Activated CD4-positive, alpha-beta T cell treated with anti-CD3 and anti-CD28 coated beads for 24 hours (primary cell): ENCODE results near the gene NT5DC4.

ENCODE experiments used
- DNase-seq, 2 donors: peaks; one replicate each; pipeline ENCODE4 v3.0.0-alpha.2; 2020; ENCODE audit warnings: low read depth in 2 of 2

NT5DC4 gene

DNA sequence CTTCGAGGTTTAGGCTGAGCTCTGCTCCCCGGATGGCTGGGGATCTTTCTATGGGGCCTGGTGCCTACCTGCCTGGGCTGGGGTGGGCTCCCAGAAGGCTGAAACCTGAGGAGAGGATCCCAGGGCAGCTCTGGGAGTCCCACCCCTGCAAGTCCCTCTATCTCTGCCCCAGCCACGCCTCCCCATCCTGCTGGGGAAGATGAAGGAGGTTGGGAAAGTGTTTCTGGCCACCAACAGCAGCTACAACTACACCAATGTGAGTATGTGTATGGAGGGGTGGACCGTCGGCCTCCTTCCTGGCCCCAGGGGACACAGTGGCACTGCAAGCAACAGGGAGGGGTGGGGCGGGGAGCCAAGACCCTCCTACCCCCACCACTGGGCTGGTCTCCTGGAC is 2.7 kb downstream of the NT5DC4 start:
- DNase-seq: no peak

- DNase-seq: no peak
Measured at GRCh38 chr2:112723995-112724394, 3.2 kb downstream of the NT5DC4 start.

GRCh38 chr2:112724591-112725525 is 4.0 kb downstream of the NT5DC4 start:
- DNase-seq: no peak

GRCh38 chr2:112725545-112726457 is 5.0 kb downstream of the NT5DC4 start:
- no peak for DNase-seq

- peak; percentile 78 to 88 for DNase-seq
Measured at GRCh38 chr2:112726487-112727190, 5.8 kb downstream of the NT5DC4 start.

DNA sequence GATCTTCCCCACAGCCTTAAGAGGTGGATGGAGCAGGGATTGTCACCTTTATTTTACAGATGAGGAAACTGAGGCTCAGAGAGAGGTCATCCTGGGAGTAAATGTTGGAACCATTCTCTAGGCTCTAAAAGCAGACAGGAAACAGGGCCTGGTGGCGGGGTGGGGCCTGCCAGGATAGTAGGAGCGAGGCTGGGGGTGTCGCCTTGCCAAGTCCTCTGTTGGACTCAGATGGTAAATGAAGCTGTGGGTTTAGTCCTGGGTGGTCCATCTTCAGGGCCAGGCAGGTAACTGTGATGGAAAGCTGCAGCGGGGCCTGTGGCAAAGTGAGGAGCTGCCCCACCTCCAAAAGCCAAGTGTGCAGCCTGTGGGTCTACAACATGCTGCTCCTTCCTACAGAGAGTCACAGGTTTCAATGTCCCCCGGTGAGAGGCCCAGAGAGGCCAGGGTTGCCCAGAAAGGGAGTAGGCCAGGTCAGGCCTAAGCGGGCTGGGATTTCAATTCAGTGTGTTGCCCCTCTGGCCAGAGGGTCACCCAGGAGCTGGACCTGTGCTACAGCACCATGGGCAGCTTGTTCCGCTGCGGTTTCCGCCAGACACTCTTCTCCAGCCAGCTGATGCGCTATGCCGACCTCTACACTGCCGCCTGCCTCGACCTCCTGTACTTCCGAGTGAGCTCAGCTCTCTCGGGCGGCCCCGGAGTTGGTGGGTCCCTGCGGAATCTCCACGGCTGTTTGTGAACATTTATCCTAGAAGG is 6.6 kb downstream of the NT5DC4 start:
- no peak for DNase-seq

DNA sequence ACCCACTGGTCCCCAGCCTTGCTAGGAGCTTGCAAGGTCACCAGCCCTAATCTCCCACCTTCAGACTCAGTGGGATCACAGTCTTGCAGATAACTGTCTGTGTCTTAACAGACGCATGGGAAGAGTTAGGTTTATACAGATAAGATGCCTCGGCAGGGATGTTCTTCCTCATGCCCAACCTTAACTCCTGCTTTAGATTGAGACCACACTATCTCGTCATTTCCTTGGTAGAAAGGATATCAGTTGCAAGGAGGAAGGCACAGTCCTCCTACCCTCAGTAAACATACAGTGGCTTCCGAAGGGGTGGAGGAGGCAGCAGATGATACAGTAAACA is 7.2 kb downstream of the NT5DC4 start:
- no peak for DNase-seq

DNA sequence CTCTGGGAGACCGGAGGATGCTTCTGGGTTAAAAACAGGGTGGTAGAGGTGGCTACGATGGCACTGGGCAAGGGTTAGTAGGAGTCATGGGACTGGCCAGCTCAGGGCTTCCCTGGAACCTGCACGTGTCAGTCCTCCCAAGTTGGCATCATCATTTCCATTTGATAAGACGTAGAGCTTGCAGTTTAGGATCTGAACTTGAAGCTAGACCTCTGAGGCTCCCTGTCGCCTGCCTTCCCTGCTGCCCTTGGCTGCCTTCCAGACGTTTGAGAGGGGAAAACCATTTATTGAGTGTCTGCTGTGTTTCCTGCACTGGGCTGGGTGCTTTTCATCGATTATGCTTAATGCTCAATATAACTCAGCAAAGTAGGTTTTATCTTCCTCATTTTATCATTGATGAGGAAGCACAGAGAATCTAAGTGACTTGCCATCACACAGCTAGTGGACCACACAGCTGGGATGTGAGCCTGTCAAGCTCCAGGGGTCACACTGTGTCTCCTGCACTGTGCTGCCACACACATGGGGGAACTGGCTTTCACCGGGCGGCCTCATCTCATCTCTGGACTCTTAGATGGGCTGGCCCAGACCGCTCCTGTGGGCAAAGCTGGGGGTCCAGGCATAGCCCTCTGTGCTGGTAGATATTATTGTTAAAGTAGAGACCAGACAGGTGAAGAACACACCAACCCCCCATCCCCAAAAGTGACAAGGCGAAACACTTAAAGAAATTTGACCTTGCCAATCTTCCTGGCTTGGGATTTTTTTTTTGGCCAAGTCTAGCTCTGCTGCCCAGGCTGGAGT is 7.8 kb downstream of the NT5DC4 start:
- no peak for DNase-seq

DNA sequence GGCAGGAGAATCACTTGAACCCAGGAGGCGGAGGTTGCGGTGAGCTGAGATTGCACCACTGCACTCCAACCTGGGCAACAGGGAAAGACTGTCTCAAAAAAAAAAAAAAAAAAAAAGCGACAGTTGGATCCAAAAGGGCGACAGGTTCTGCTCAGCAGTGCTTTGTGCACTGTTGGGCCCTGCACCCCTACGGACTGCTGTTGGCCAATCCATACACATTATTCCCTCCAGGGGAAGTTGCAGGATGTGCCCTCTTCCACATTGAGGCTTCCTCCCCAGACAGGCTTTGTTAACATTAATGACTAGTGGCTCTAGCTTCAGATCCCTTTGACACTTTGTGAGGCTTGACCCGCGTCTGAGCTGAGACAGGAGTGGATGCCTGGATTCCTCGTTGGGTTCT is 9.4 kb downstream of the NT5DC4 start:
- no peak for DNase-seq

DNA sequence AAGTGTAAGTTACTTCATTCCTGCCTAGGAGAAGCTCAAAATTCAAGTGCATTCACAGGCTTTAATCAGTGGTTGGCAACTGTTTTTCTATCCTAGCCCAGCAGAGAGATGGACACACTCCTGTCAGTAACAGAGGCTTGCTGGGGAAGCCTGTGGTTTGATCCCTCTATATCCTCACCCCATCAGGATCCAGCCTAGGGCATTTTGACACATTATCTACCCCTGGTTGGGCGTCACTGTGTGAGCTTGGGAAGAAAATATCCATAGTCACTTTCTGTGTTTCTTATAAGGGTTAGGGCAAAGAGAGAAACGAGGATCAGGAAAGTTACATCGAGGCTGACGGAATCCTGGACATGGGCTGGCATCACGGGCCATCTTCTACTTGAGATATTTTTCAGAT is 10.0 kb downstream of the NT5DC4 start:
- no peak for DNase-seq

GRCh38 chr2:112731479-112731878 is 10.7 kb downstream of the NT5DC4 start:
- no peak for DNase-seq

GRCh38 chr2:112733456-112733855 is 12.6 kb downstream of the NT5DC4 start:
- DNase-seq: no peak

- DNase-seq: no peak
Measured at GRCh38 chr2:112733871-112734270, 13.1 kb downstream of the NT5DC4 start.

DNA sequence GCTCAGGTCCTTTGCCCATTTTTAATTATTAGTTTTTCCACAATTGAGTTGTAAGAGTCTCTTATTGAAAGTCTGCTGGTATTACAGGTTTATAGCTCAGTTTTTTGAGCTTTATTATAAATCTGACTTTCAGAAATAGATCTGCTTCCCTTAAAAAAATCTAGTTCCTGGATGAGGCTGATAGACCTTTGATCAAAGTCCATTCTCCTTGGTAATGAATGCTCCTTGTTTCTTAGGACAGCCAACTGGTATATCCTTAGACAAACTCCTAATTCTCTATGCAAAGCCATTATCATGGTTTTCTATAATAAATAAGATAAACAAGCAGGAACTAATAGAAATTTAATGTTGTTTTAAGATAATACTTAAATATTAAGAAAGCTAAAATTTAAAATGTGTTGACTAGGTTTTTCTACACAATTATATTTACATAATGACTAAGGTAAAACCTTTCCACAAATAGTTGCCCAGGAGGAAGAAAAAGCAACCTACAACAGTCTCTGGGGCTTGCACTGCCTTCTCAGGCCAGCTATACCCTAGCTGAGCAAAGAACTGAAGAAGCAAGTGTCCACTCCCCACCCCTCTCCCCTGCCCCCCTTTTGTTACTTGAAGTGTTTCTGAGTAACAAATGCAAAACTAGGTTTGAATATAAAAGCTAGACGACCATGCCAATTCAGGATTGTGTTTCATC is 16.9 kb downstream of the NT5DC4 start:
- DNase-seq: no peak

GRCh38 chr2:112740527-112740926 is 19.7 kb downstream of the NT5DC4 start:
- DNase-seq: no peak

DNA sequence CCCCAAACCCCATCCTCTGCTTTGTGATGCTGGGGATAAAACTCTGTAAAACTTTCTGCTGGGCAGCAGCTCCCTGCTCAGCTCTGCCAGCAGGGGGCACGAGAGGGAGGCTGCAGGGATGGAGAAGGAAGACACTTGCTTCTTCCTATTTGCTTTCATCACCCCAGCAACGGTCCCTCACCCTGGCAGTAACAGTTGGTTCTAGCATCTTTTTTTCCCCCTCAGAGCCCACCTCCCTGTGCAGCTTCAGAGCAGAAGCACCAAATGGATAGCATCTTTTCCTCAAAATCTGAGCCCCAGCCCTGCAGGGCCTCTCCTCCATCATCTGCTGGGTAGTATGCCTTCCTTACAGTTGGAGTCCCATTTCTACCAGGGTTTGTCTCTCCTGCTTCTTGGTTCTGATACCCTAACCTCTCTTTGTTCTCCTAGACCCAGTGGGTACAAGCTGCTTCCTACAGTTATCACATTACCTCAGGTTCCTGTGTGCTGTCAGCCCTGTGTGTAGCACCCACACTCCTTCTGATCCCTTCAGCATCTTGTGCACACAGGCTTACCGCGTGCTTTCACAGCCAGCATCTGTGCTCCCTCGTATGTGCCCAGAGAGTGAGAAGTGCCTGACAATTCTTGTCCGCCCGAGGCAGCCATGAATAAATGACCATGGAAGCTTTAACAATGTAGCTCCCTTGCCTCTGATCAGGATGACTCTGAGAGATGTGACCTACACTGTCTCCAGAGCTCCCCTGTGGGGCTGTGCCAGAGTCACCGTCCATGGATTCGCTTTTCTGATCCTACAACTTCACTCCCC is 29.1 kb downstream of the NT5DC4 start:
- peak; percentile 76 to 83 for DNase-seq

DNA sequence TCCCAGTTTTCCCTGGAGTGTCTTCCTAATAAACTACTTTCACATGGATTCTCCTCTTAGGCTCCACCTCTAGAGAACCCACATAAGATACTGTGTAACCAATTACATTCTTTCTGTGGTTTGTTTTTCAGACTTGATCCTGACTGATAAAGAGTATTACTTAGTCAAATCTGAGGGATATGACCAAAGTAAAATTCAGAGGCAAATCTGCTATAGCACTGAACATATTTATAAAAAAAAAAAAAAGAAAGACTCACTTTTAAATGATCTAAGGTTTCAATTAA is 29.7 kb downstream of the NT5DC4 start:
- DNase-seq: no peak

DNA sequence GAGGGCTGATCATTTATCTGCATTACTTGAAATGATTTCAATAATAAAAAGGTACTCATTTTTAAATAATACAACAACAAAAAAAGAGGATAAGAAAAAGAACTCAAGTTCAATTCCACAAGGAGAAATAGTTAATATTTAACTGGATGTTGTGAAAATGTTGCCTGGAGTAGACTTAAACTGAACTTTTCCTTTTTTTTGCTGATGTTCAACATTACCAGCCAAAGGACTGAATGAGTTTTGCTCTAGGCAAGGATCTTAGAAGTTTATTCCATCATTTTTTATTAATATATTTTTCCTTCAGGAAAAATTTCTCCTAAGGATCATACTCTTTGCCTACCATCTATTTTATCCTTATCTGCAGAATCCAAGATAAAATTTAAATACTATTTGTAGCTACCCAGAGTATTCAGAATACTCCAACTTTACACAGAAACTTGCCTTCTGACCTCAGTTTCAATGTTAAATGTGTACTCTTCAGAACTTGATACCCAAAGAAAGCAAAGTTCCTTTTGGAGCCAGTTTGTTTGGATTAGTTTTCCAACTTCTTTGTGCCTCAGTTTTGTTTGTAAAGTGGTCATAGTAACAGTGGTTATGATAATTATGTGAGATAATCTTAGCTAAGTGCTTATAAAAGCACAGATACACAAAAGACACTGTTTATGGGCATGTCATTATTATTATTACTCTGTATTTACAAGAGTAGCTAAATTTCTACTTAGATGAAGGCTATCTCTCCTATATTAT is 30.8 kb downstream of the NT5DC4 start:
- DNase-seq: no peak

- no peak for DNase-seq
Measured at GRCh38 chr2:112752667-112753066, 31.8 kb downstream of the NT5DC4 start.
